Measurements from ENCODE around the gene PIK3R2. TPM values are rescaled to one million over a fixed set of nuclear protein-coding genes. Genes with fewer than 3 reads are reported as not detected.

PIK3R2 gene
- total and polyA plus RNA-seq, 2 of the 8 experiments (the other 6 are each of a cell fraction or from before 2014, with no cell fraction given) = 21.7 to 57.1 TPM

GRCh38 chr19:18208098-18208951, 55.4 kb downstream of the PIK3R2 start (continued):
- TF ChIP-seq SUZ12 (IDR thresholded peaks at IDR 0.05; ENCODE audit: low read length) (no peak), JUN (IDR thresholded peaks at IDR 0.05; ENCODE audit: low read depth, low read length) (no peak), JUND (IDR thresholded peaks at IDR 0.05; ENCODE audit: low read length) (no peak), POLR2AphosphoS5 (IDR thresholded peaks at IDR 0.05; ENCODE audit: low read depth, low read length) (peak; percentile 20; the same call in 1 of the 2 replicates), CHD7 (IDR thresholded peaks at IDR 0.05; ENCODE audit: insufficient replicate concordance, low read length) (no peak), NANOG (IDR thresholded peaks at IDR 0.05; ENCODE audit: insufficient read depth, low read depth, low read length, poor library complexity, severe bottlenecking) (no peak), TAF7 (optimal IDR thresholded peaks at IDR 0.05; ENCODE audit: borderline replicate concordance, low read depth, low read length) (peak; percentile 16), ASH2L (IDR thresholded peaks at IDR 0.05; ENCODE audit: low read length) (no peak), EGR1 (IDR thresholded peaks at IDR 0.05; ENCODE audit: borderline replicate concordance, low read depth, low read length) (no peak), PHF8 (conservative IDR thresholded peaks at IDR 0.05; ENCODE audit: low read depth, low read length) (no peak)
